ENCODE results near the gene DMRT1.

DNA sequence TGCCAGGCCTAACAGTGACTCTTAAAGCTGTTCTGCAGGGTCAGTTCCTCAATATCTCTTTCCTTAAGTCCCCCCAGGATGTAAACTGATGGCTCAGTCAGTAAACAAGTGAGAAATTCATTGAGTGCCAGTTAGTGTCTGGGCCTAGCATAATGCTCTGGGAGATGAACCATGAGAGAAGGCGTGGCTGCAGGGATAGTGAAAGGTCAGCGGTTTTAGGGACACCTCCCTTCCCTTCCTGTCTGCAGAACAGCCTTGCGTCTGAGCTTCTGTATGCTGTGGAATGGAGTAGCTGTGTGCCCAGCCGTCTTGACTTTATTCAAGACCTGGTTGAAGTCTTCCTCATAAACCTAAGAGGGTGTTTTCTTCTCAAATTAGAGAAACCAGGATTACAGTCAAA lies 88.2 kb downstream of the DMRT1 start:
- TF ChIP-seq CTCF (IDR thresholded peaks at IDR 0.05) (no peak), POLR2A (IDR thresholded peaks at IDR 0.05) (no peak)

Data from heart left ventricle (tissue), 13 donors.